HG03469 (cell line): ENCODE data around the gene B3GALNT1.

Experiments used
- ATAC-seq: cut with Tn5 transposase; IDR thresholded peaks from one replicate; pipeline ENCODE4 v1.9.1; 2021; ENCODE audit warnings: mild to moderate bottlenecking, moderate library complexity, moderate number of reproducible peaks; ENCODE audit not compliant: unreplicated experiment

The B3GALNT1 gene

GRCh38 chr3:161081633-161082032, 23.5 kb downstream of the B3GALNT1 start:
- peak; percentile 83 for ATAC-seq

- no peak for ATAC-seq
Observed at GRCh38 chr3:161073181-161073580, 32.0 kb downstream of the B3GALNT1 start.

- no peak for ATAC-seq
Observed at GRCh38 chr3:161072751-161073150, 32.4 kb downstream of the B3GALNT1 start.

GRCh38 chr3:161072211-161072621, 32.9 kb downstream of the B3GALNT1 start:
- ATAC-seq = no peak

GRCh38 chr3:161070980-161071663, 34.0 kb downstream of the B3GALNT1 start:
- ATAC-seq = no peak

- ATAC-seq = no peak
Observed at GRCh38 chr3:161070252-161070930, 34.8 kb downstream of the B3GALNT1 start.

GRCh38 chr3:161069511-161070251, 35.5 kb downstream of the B3GALNT1 start:
- peak; percentile 96 for ATAC-seq

- ATAC-seq = no peak
Observed at GRCh38 chr3:161067335-161067734, 37.8 kb downstream of the B3GALNT1 start.

- ATAC-seq = no peak
Observed at GRCh38 chr3:161066930-161067329, 38.2 kb downstream of the B3GALNT1 start.

GRCh38 chr3:161064413-161064812, 40.7 kb downstream of the B3GALNT1 start:
- ATAC-seq = no peak

GRCh38 chr3:161054860-161055604, 50.1 kb downstream of the B3GALNT1 start:
- no peak for ATAC-seq

- no peak for ATAC-seq
Observed at GRCh38 chr3:161051856-161052255, 53.3 kb downstream of the B3GALNT1 start.

- peak; percentile 87 for ATAC-seq
Observed at GRCh38 chr3:161050935-161051334, 54.2 kb downstream of the B3GALNT1 start.

- no peak for ATAC-seq
Observed at GRCh38 chr3:161049683-161050248, 55.4 kb downstream of the B3GALNT1 start.

GRCh38 chr3:161043336-161044035, 61.7 kb downstream of the B3GALNT1 start:
- peak; percentile 87 for ATAC-seq

GRCh38 chr3:161042023-161042501, 63.1 kb downstream of the B3GALNT1 start:
- ATAC-seq = peak; percentile 58

- no peak for ATAC-seq
Observed at GRCh38 chr3:161038725-161039124, 66.4 kb downstream of the B3GALNT1 start.

- ATAC-seq = no peak
Observed at GRCh38 chr3:161035711-161036110, 69.4 kb downstream of the B3GALNT1 start.

GRCh38 chr3:161034913-161035550, 70.1 kb downstream of the B3GALNT1 start:
- peak; percentile 90 for ATAC-seq
